RWPE2 (cell line): ENCODE measurements around the gene COPS4.
A peak's percentile ranks its signal among the peaks of the same experiment; 100 is the strongest.
"Not testable (repeated sequence)": the region's sequence is repeated elsewhere in the genome, so short reads cannot be mapped to it uniquely, and the experiment has no call there.

Experiments
- ATAC-seq: fragments of 200-7000 bp; cut with Tn5 transposase; 3 replicates; pipeline ENCODE4 v1.9.1; 2021; ENCODE audit warnings: low read depth
- DNase-seq: peaks from one replicate; pipeline ENCODE4 v3.0.0-alpha.2; 2020; ENCODE audit warnings: low spot score
- H3K27ac ChIP-seq: fragments of 450-650 bp; 2 replicates; pipeline ENCODE4 v1.5.1; 2017; ENCODE audit warnings: mild to moderate bottlenecking; ENCODE audit not compliant: poor library complexity, severe bottlenecking
- H3K27me3 ChIP-seq: fragments of 250-450 bp; sonication (Bioruptor Pico); 2 replicates; pipeline ENCODE4 v1.5.1; 2021; ENCODE audit warnings: mild to moderate bottlenecking, moderate library complexity; ENCODE audit not compliant: insufficient read depth, poor library complexity, severe bottlenecking
- H3K36me3 ChIP-seq: fragments of 250-450 bp; sonication (Bioruptor Pico); 2 replicates; pipeline ENCODE4 v1.5.1; 2020; ENCODE audit warnings: low read depth, mild to moderate bottlenecking, moderate library complexity
- H3K4me1 ChIP-seq: fragments of 250-450 bp; sonication (Bioruptor Pico); 2 replicates; pipeline ENCODE4 v1.5.1; 2021; ENCODE audit warnings: mild to moderate bottlenecking, moderate library complexity; ENCODE audit not compliant: insufficient read depth, poor library complexity, severe bottlenecking
- H3K4me3 ChIP-seq: fragments of 250-450 bp; sonication (Bioruptor Pico); 2 replicates; pipeline ENCODE4 v1.5.1; 2021; ENCODE audit warnings: mild to moderate bottlenecking, moderate library complexity; ENCODE audit not compliant: severe bottlenecking
- H3K9me3 ChIP-seq: fragments of 250-450 bp; sonication (Bioruptor Pico); 2 replicates; pipeline ENCODE4 v1.5.1; 2021; ENCODE audit warnings: mild to moderate bottlenecking, moderate library complexity; ENCODE audit not compliant: severe bottlenecking
- CTCF ChIP-seq: fragments of 450-650 bp; IDR thresholded peaks from one replicate; pipeline ENCODE4 v1.5.1; 2017; ENCODE audit warnings: mild to moderate bottlenecking, moderate library complexity; ENCODE audit not compliant: poor library complexity, severe bottlenecking

Gene COPS4

GRCh38 chr4:82998898-82999297 is 36.1 kb upstream of the COPS4 start:
- no peak for TF ChIP-seq CTCF
- Histone ChIP-seq H3K36me3 (no peaks in the 10 kb centered on the region), H3K4me3 (no peak overlapping the region), H3K9me3 (no peaks in the 10 kb centered on the region), H3K27me3 (no peaks in the 10 kb centered on the region), H3K4me1 (no peaks in the 10 kb centered on the region), H3K27ac (no peak overlapping the region)
- DNase-seq (no peak), ATAC-seq (no peak)

- Histone ChIP-seq H3K4me3 (no peak overlapping the region), H3K27me3 (no peaks in the 10 kb centered on the region), H3K36me3 (no peaks in the 10 kb centered on the region), H3K9me3 (no peaks in the 10 kb centered on the region), H3K27ac (no peak overlapping the region), H3K4me1 (no peaks in the 10 kb centered on the region)
- TF ChIP-seq CTCF, result no peak
- ATAC-seq (no peak), DNase-seq (no peak)
Observed at GRCh38 chr4:83002329-83002728, 32.7 kb upstream of the COPS4 start.

DNA sequence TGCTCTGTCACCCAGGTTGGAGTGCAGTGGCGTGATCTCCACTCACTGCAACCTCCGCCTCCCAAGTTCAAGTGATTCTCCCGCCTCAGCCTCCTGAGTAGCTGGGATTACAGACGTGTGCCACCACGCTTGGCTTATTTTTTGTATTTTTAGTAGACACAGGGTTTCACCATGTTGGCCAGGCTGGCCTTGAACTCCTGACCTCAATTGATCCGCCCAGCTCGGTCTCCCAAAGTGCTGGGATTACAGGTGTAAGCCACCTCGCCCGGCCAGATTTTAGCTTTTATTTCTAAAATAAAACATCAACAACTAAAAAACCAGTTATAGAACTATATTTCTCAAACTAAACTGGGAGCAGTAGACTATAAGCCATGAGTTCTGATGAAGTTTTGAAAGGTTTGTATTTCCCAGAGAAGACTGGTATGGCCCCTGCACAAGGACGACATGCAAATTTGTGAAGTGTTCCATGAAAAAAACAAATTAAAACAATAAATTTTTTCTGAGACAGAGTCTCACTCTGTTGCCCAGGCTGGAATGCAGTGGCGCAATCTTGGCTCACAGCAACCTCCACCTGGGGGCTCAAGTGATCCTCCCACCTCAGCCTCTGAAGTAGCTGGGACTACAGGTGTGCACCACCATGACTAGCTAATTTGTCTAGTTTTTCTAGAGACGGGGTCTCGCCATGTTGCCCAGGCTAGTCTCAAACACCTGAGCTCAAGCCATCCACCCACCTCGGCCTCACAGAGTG is 31.8 kb upstream of the COPS4 start:
- H3K27ac ChIP-seq, DNase-seq, ATAC-seq, H3K4me1 ChIP-seq, H3K9me3 ChIP-seq, H3K36me3 ChIP-seq, H3K4me3 ChIP-seq, H3K27me3 ChIP-seq: not testable (repeated sequence)

DNA sequence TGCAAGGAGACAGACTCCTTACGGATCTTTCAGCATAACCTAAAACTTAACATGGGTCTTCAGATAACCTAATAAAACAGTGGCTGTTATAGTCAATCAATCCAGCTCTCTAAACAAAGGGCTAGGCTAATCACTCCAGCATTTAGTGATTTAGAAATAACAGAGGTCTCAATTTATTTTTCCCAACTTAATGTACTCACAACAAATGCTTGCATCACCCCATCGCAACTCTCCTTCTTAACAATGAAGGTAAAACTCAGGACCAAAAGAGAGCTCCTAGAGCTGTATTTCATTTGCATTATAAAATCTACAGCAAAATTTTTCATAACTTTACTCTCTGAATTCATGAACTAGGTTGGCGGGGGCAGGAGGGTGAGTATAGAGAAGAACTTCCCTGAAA is 25.5 kb upstream of the COPS4 start:
- DNase-seq (no peak), ATAC-seq (no peak)
- Histone ChIP-seq H3K9me3 (no peaks in the 10 kb centered on the region), H3K27ac (peak overlapping the region; percentile 75), H3K36me3 (no peaks in the 10 kb centered on the region), H3K27me3 (no peaks in the 10 kb centered on the region), H3K4me3 (peak overlapping the region; percentile 96), H3K4me1 (peaks cover 19% of the 10 kb centered on the region)
- TF ChIP-seq CTCF, result no peak

GRCh38 chr4:83010111-83010521 is 24.9 kb upstream of the COPS4 start:
- Histone ChIP-seq H3K4me3 (peak overlapping the region; percentile 96), H3K36me3 (no peaks in the 10 kb centered on the region), H3K27me3 (no peaks in the 10 kb centered on the region), H3K9me3 (no peaks in the 10 kb centered on the region), H3K27ac (peak overlapping the region; percentile 75), H3K4me1 (peaks cover 19% of the 10 kb centered on the region)
- TF ChIP-seq CTCF, result no peak
- ATAC-seq, result no peak; the same call in 2 of the 3 replicates
- no peak for DNase-seq
